GM12873 (cell line): ENCODE data around the gene AHI1.

ENCODE experiments used
- TF ChIP-seq, protein P1 (sequence below): IDR thresholded peaks from 2 replicates; pipeline ENCODE4 v1.5.1; 2012; ENCODE audit warnings: low read depth, mild to moderate bottlenecking, moderate library complexity, low read length, control low read depth; ENCODE audit not compliant: insufficient read depth; ENCODE audit errors: missing control alignments

AHI1 gene

DNA sequence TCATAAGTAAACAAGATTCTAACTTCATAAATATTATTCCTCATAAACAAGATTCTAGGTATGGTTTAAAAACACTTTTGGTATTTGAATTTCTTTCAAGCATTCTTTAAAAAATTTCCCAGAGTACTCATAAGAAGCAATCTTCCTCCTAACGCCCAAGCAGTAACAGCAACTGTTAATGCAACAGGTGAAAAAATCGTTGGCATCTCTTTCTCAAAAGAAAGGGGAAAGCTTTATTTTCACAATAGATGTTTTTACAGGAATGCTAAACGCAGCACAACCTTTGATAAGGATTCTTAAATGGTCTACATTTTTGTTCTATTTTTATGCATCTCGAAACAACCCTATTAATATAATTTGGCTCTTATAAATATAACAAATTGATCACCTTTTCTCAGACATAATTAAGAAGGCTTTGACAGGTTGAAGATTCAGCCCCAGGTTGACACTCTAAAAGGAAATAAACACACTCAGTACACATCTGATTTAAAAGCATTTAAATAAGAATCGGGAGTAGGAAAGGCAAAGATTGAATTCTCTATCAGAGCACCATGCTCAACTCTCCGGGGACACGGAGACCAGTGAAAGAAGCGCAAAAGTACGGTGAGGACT, 634 bp downstream of the AHI1 start:
- TF ChIP-seq, protein P1, sequence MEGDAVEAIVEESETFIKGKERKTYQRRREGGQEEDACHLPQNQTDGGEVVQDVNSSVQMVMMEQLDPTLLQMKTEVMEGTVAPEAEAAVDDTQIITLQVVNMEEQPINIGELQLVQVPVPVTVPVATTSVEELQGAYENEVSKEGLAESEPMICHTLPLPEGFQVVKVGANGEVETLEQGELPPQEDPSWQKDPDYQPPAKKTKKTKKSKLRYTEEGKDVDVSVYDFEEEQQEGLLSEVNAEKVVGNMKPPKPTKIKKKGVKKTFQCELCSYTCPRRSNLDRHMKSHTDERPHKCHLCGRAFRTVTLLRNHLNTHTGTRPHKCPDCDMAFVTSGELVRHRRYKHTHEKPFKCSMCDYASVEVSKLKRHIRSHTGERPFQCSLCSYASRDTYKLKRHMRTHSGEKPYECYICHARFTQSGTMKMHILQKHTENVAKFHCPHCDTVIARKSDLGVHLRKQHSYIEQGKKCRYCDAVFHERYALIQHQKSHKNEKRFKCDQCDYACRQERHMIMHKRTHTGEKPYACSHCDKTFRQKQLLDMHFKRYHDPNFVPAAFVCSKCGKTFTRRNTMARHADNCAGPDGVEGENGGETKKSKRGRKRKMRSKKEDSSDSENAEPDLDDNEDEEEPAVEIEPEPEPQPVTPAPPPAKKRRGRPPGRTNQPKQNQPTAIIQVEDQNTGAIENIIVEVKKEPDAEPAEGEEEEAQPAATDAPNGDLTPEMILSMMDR = no peak

DNA sequence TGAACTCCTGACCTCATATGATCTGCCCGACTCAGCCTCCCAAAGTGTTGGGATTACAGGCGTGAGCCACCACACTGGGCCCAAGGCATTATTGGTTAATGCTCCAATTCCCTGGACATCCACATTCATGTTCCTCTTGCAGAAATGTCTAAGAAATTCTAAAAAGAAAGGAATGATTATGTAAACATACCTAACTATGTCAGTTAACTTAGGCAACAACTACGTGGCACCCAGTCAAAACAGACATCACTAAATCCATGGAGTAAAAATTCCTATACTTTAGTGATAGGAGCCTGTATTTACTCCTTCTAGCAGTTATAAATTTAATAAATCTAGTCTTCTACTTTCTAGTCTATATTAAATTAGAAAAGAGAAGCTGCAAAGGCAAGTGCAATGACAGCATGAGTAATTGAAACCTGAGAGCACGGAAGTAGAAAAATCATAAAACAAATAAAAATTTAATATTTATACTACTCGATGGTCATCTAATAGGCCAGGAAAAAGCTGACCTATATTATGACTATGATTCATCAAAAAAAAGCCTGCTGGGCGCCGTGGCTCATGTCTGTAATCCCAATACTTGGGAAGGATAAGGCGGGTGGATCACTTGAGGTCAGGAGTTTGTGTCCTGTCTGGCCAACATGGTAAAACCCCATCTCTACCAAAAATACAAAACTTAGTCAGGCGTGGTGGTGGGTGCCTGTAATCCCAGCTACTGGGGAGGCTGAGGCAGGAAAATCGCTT, 4.2 kb downstream of the AHI1 start:
- TF ChIP-seq, protein P1 = no peak

DNA sequence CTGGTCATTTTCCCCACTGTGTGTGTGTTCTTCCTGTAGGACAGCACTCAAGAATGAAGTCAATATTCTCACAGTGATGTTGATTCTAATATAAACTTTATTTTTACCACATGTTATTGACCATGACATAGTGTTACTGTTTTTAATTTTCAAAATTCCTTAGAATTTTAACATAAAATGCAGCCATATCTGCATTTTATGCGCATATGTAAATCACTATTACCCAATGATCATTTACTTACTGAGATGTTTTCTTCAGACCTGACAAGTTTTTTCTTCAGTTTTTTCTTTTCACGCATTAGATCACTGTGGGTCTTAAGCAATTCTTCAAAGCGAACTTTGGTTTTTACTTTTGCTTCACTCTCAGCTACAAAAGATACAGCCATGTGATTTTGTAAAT, 7.2 kb downstream of the AHI1 start:
- TF ChIP-seq, protein P1 = no peak

DNA sequence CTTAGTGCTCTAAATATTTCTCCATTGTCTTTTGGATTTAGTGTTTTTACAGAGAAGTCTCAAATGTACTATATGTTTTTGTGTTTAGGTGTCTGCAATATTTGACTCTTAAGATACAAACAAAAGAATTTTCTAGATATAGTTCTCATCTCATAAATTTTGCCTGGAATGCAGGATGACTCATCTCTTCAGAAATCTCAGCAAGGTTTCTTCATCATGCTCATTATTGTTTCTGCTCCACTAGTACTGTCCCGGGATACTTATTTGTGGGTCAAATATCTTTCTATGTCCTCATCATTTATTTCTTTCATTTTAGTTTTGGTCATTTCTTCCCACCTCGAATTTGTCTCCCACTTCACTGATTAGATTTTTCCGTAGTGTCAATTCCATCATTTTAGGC, 9.5 kb downstream of the AHI1 start:
- TF ChIP-seq, protein P1 = no peak

DNA sequence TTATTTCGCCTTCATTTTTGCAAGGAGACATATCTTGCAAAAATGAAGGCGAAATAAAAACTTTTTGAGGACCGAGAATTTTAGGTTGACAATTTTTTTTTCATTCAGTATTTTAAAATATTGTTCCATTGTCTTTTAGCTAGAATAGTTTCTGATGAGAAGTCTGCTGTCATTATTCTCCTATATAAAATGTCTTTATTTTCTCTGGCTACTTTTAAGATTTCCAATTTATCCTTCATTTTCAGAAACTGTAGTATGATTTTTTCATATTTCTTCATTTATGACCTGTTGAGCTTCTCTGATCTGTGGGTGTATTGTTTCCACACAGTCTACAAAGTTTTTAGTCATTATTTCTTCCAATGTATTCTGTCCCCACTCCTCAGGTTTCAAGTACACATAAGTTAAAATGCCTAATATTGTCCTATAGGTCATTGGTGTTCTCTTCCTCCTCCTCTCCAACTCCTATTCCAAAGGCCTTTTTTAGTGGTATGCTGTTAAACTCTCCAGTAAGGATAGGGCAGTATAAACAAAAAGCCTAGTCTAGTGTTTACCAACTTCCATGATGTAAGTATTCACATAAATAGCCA, 15.7 kb downstream of the AHI1 start:
- TF ChIP-seq, protein P1 = no peak

DNA sequence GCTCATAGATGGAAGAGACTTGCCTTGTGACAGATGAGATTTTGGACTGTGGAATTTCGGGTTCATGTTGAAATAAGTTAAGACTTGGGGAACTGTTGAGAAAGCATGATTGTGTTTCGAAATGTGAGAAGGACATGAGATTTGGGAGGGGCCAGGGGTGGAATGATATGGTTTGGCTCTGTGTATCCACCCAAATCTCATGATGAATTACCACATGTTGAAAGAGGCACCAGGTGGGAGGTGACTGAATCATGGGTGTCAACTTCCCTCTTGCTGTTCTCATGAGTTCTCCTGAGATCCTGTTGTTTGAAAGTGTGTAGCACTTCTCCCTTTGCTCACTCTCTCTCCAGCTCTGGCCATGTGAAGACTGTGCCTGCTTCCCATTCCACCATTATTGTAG, 17.9 kb downstream of the AHI1 start:
- TF ChIP-seq, protein P1 = no peak

DNA sequence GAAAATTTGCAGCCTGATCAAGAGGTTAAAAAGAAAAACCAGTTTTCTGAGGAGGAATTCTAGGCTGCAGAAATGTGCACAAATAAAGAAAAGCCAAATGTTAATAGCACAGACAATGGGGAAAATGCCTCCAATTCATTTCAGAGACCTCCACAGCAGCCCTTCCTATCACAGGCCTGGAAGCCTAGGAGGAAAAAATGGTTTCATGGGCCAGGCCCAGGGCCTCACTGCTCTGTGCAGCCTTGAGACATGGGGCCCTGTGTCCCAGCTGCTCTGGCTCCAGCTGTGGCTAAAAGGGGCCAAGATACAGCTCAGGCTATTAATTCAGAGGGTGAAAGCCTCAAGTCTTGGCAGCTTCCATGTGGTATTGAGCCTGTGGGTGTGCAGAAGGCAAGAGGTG, 18.9 kb downstream of the AHI1 start:
- TF ChIP-seq, protein P1 = no peak
